ENCODE data around the gene SPEN.

- no peak for TF ChIP-seq EZH2 (IDR thresholded peaks at IDR 0.05; ENCODE audit: borderline replicate concordance, low read length)
- TF ChIP-seq CTCF (conservative IDR thresholded peaks at IDR 0.05 in 1 of 2, IDR thresholded peaks at IDR 0.05 in 1 of 2; ENCODE audit: extremely low read depth in 1 of 2, insufficient read depth in 1 of 2, low read depth in 1 of 2, low read length in 2 of 2) = no peak
Observed at GRCh38 chr1:15945011-15945831, 97.7 kb downstream of the SPEN start.
